Lower lobe of right lung (tissue), 2 donors: Measurements from ENCODE around the gene TSPAN9. TPM values are rescaled to one million over a fixed set of nuclear protein-coding genes. Genes with fewer than 3 reads are reported as not detected.

Experiments used
- ATAC-seq, 2 donors: fragments of 200-7000 bp; cut with Tn5 transposase; one replicate each; pipeline ENCODE4 v1.9.1; 2020 to 2022; ENCODE audit warnings: mild to moderate bottlenecking in 2 of 2, moderate library complexity in 2 of 2
- DNase-seq: peaks from one replicate; pipeline ENCODE4 v3.0.0-alpha.2; 2020
- H3K27ac ChIP-seq: fragments of 200-600 bp; one replicate; pipeline ENCODE4 v1.8.0; 2022
- H3K27me3 ChIP-seq: fragments of 200-600 bp; one replicate; pipeline ENCODE4 v1.8.0; 2022; ENCODE audit warnings: low read depth
- H3K36me3 ChIP-seq: fragments of 200-600 bp; one replicate; pipeline ENCODE4 v1.8.0; 2022; ENCODE audit warnings: mild to moderate bottlenecking
- H3K4me1 ChIP-seq: fragments of 200-600 bp; one replicate; pipeline ENCODE4 v1.8.0; 2022
- H3K4me3 ChIP-seq: fragments of 200-600 bp; one replicate; pipeline ENCODE4 v1.8.0; 2022; ENCODE audit warnings: mild to moderate bottlenecking
- H3K9me3 ChIP-seq: fragments of 200-600 bp; one replicate; pipeline ENCODE4 v1.8.0; 2022
- CTCF ChIP-seq: fragments of 200-600 bp; IDR thresholded peaks from one replicate; pipeline ENCODE4 v1.8.0; 2022; ENCODE audit warnings: antibody characterized with exemption, mild to moderate bottlenecking
- intact Hi-C: fragments of 100-400 bp; cut with DNase I; formaldehyde crosslinking; loops from one replicate; pipeline ENCODE4 v1.11.0; 2022
- total RNA-seq: library from RNA; stranded (reverse); fragmentation: NEBNext Ultra II Directional; extraction: Animal tissue kit (Norgen Biotek cat#: 25700); gene quantifications from one replicate; pipeline ENCODE4 v1.2.1, GENCODE V29; 2021
- donor health status: DM: no; HTN: yes; CAD: no; lungs with severe emphysema.

The TSPAN9 gene
- total RNA-seq, 1 donor from 2014 or later, result 61.1 TPM

- Histone ChIP-seq H3K27ac (no peak overlapping the region), H3K27me3 (peaks cover 21% of the 10 kb centered on the region), H3K4me3 (no peak overlapping the region), H3K36me3 (no peaks in the 10 kb centered on the region), H3K4me1 (no peaks in the 10 kb centered on the region), H3K9me3 (no peaks in the 10 kb centered on the region)
- DNase-seq, result no peak
- no peak for ATAC-seq
- TF ChIP-seq CTCF, result no peak
- intact Hi-C loops, result loop anchor here (10.0 kb wide), 1 partner anchor 499 kb away; no protein-coding TSS in a partner anchor
Measured at GRCh38 chr12:3305904-3306619, 228.9 kb downstream of the TSPAN9 start.

DNA sequence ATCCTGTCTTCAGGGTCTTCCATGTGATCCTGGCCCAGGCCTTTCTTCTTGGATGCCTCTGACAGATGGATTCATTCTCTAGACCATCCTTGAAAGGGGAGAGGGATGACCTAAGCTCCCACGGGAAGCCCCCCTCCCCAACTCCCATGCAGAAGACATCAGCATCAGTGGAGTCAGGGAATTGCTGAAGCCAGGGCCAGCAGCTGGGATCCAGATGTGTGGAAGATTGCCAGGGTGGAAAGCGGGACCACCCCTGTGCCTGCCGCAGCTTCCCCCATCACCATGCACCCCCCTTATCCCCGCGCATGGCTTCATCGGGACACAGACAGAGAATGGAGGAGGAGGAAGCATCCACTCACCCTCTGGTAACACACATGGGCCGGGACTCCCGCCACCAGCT, 230.2 kb downstream of the TSPAN9 start:
- Histone ChIP-seq H3K4me3 (no peak overlapping the region), H3K27ac (no peak overlapping the region), H3K4me1 (no peaks in the 10 kb centered on the region), H3K9me3 (no peaks in the 10 kb centered on the region), H3K36me3 (no peaks in the 10 kb centered on the region), H3K27me3 (peaks cover 21% of the 10 kb centered on the region)
- DNase-seq (no peak), ATAC-seq (no peak)
- TF ChIP-seq CTCF, result no peak
- intact Hi-C loops, result loop anchor here (10.0 kb wide), 1 partner anchor 497 kb away; no protein-coding TSS in a partner anchor

DNA sequence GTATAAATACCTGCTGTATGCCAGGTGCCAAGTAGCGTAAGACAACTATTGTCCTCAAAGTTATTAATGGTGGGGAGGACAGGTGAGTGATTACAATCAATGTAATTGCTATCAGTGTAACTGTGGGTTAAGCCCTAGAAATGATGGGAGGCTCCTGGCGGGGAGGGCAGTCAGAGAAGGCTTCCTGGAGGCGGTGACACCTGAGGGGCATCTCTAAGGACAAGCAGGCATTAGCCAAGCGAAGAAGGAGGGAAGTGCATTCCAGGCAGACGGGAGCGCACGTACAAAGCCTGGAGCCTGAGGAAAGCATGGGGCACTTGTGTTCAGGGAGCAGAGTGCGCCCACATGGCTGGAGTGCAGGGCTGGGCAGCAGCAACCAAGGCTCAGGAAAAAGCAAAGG, 230.9 kb downstream of the TSPAN9 start:
- ATAC-seq, result no peak
- Histone ChIP-seq H3K4me3 (no peak overlapping the region), H3K4me1 (no peaks in the 10 kb centered on the region), H3K36me3 (no peaks in the 10 kb centered on the region), H3K9me3 (no peaks in the 10 kb centered on the region), H3K27ac (no peak overlapping the region), H3K27me3 (peaks cover 21% of the 10 kb centered on the region)
- TF ChIP-seq CTCF, result no peak
- intact Hi-C loops, result loop anchor here (10.0 kb wide), 1 partner anchor 497 kb away; no protein-coding TSS in a partner anchor
- DNase-seq, result no peak

- Histone ChIP-seq H3K36me3 (no peaks in the 10 kb centered on the region), H3K9me3 (no peaks in the 10 kb centered on the region), H3K4me3 (no peak overlapping the region), H3K27ac (no peak overlapping the region), H3K4me1 (no peaks in the 10 kb centered on the region), H3K27me3 (peaks cover 21% of the 10 kb centered on the region)
- intact Hi-C loops, result loop anchor here (10.0 kb wide), 1 partner anchor 496 kb away; no protein-coding TSS in a partner anchor
- DNase-seq (no peak), ATAC-seq (no peak)
- TF ChIP-seq CTCF, result no peak
Measured at GRCh38 chr12:3308609-3309008, 231.4 kb downstream of the TSPAN9 start.

DNA sequence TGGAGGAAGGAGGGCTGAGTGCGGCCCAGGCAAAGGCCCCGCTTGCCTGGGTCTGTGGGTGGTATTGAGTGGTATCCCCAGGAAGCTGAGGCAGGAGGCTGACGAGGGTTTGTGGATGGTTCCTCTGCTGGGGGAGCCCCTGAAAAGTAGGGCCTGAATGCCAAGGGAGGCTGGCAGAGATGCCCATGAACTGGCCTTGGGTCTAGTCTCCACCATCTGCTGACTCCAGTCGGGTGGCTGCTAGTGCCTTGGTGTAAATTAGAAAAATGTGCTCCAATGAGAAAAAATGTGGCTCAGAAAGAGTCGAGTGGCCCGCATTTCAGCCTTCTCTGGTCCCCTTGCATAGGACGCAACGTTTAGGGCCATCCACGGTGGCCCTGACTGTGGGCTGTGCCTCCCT, 232.6 kb downstream of the TSPAN9 start:
- Histone ChIP-seq H3K27ac (no peak overlapping the region), H3K4me1 (no peaks in the 10 kb centered on the region), H3K9me3 (no peaks in the 10 kb centered on the region), H3K4me3 (no peak overlapping the region), H3K27me3 (peaks cover 10% of the 10 kb centered on the region), H3K36me3 (no peaks in the 10 kb centered on the region)
- ATAC-seq, result no peak
- no peak for DNase-seq
- intact Hi-C loops, result loop anchor here (10.0 kb wide), 1 partner anchor 495 kb away; no protein-coding TSS in a partner anchor
- no peak for TF ChIP-seq CTCF
